H9 (cell line): ENCODE results near the gene SLIT1. TPM values are rescaled to one million over a fixed set of nuclear protein-coding genes. Genes with fewer than 3 reads are reported as not detected.

ENCODE experiments used
- DNase-seq: peaks from one replicate; pipeline ENCODE4 v3.0.0-alpha.2; 2017
- H2AFZ ChIP-seq: one replicate; pipeline ENCODE4 v1.6.1; 2013; ENCODE audit warnings: mild to moderate bottlenecking, low read length, control low read depth, moderate library complexity
- H2AK5ac ChIP-seq: 2 replicates; pipeline ENCODE4 v1.6.1; 2013; ENCODE audit warnings: low read length, control low read depth, mixed read lengths; ENCODE audit not compliant: insufficient read length
- H2BK120ac ChIP-seq: one replicate; pipeline ENCODE4 v1.6.1; 2013; ENCODE audit warnings: low read depth, mild to moderate bottlenecking, low read length, control low read depth, inconsistent platforms; ENCODE audit not compliant: poor library complexity, severe bottlenecking
- H2BK12ac ChIP-seq: 2 replicates; pipeline ENCODE4 v1.6.1; 2013; ENCODE audit warnings: low read length, control low read depth, mixed read lengths, low read depth; ENCODE audit not compliant: insufficient read length
- H2BK15ac ChIP-seq: 2 replicates; pipeline ENCODE4 v1.6.1; 2013; ENCODE audit warnings: low read depth, low read length, control low read depth
- H2BK20ac ChIP-seq: one replicate; pipeline ENCODE4 v1.6.1; 2013; ENCODE audit warnings: low read depth, mild to moderate bottlenecking, low read length, control low read depth, inconsistent platforms; ENCODE audit not compliant: poor library complexity, severe bottlenecking
- H2BK5ac ChIP-seq: 2 replicates; pipeline ENCODE4 v1.6.1; 2013; ENCODE audit warnings: low read length, control low read depth, mixed read lengths; ENCODE audit not compliant: insufficient read length
- H3K14ac ChIP-seq: 2 replicates; pipeline ENCODE4 v1.6.1; 2013; ENCODE audit warnings: low read length, control low read depth; ENCODE audit not compliant: insufficient read depth
- H3K18ac ChIP-seq: 2 replicates; pipeline ENCODE4 v1.6.1; 2013; ENCODE audit warnings: low read depth, mild to moderate bottlenecking, mixed read lengths, low read length, control low read depth; ENCODE audit not compliant: insufficient read length
- H3K23ac ChIP-seq: 2 replicates; pipeline ENCODE4 v1.6.1; 2013; ENCODE audit warnings: low read length, control low read depth, mixed read lengths, low read depth; ENCODE audit not compliant: insufficient read length
- H3K23me2 ChIP-seq: 2 replicates; pipeline ENCODE4 v1.6.1; 2013; ENCODE audit warnings: low read depth, mild to moderate bottlenecking, mixed read lengths, low read length, control low read depth; ENCODE audit not compliant: insufficient read length, poor library complexity, severe bottlenecking
- H3K27ac ChIP-seq: 2 replicates; pipeline ENCODE4 v1.5.1; 2013; ENCODE audit warnings: low read length, control low read depth, mixed read lengths, low read depth; ENCODE audit not compliant: insufficient read length
- H3K27me3 ChIP-seq: 2 replicates; pipeline ENCODE4 v1.6.1; 2013; ENCODE audit warnings: low read length, control low read depth, inconsistent platforms; ENCODE audit not compliant: insufficient read depth
- H3K4ac ChIP-seq: 2 replicates; pipeline ENCODE4 v1.6.1; 2013; ENCODE audit warnings: low read depth, mild to moderate bottlenecking, control low read depth, inconsistent platforms, low read length, moderate library complexity
- H3K4me1 ChIP-seq: 2 replicates; pipeline ENCODE4 v1.6.1; 2013; ENCODE audit warnings: low read length, control low read depth, inconsistent platforms; ENCODE audit not compliant: insufficient read depth
- H3K4me2 ChIP-seq: 2 replicates; pipeline ENCODE4 v1.6.1; 2013; ENCODE audit warnings: low read length, control low read depth, mixed read lengths; ENCODE audit not compliant: insufficient read length, insufficient read depth
- H3K56ac ChIP-seq: 2 replicates; pipeline ENCODE4 v1.6.1; 2013; ENCODE audit warnings: low read depth, mild to moderate bottlenecking, mixed read lengths, low read length, control low read depth; ENCODE audit not compliant: insufficient read length
- H3K79me1 ChIP-seq: 2 replicates; pipeline ENCODE4 v1.6.1; 2013; ENCODE audit warnings: low read depth, mild to moderate bottlenecking, moderate library complexity, low read length, control low read depth, inconsistent platforms; ENCODE audit not compliant: insufficient read depth, poor library complexity, severe bottlenecking
- H3K79me2 ChIP-seq: 2 replicates; pipeline ENCODE4 v1.6.1; 2013; ENCODE audit warnings: low read length, control low read depth, inconsistent platforms; ENCODE audit not compliant: insufficient read depth
- H3K9ac ChIP-seq: 2 replicates; pipeline ENCODE4 v1.6.1; 2013; ENCODE audit warnings: low read length, control low read depth, mixed read lengths; ENCODE audit not compliant: insufficient read length; ENCODE audit errors: extremely low read depth
- H3K9me3 ChIP-seq: one replicate; pipeline ENCODE4 v1.6.1; 2013; ENCODE audit warnings: low read depth, low read length, inconsistent platforms; ENCODE audit not compliant: control insufficient read depth
- H3T11ph ChIP-seq: one replicate; pipeline ENCODE4 v1.6.1; 2013; ENCODE audit warnings: mild to moderate bottlenecking, low read length, control low read depth, inconsistent platforms
- H4K20me1 ChIP-seq: one replicate; pipeline ENCODE4 v1.6.1; 2013; ENCODE audit not compliant: control insufficient read depth, insufficient read length, insufficient read depth
- H4K5ac ChIP-seq: 2 replicates; pipeline ENCODE4 v1.6.1; 2013; ENCODE audit warnings: low read depth, mild to moderate bottlenecking, mixed read lengths, low read length, control low read depth; ENCODE audit not compliant: insufficient read length
- H4K8ac ChIP-seq: replicated peaks from 2 replicates; pipeline ENCODE4 v1.6.1; 2013; ENCODE audit warnings: low read length, control low read depth, mixed read lengths, low read depth; ENCODE audit not compliant: insufficient read length
- H4K91ac ChIP-seq: 2 replicates; pipeline ENCODE4 v1.6.1; 2013; ENCODE audit warnings: low read depth, mild to moderate bottlenecking, moderate library complexity, mixed read lengths, low read length, control low read depth; ENCODE audit not compliant: insufficient read length
- H3K27ac Mint-ChIP-seq, 3 experiments: 2 replicates in 2 of 3; 3 replicates in 1 of 3; pipeline ENCODE4 v1.8.0; 2020 to 2021; ENCODE audit warnings: mixed read lengths in 3 of 3, mild to moderate bottlenecking in 1 of 3, moderate library complexity in 1 of 3
- H3K27me3 Mint-ChIP-seq: 2 replicates; pipeline ENCODE4 v1.8.0; 2021; ENCODE audit warnings: low read depth, mild to moderate bottlenecking, moderate library complexity, mixed read lengths
- H3K36me3 Mint-ChIP-seq, 3 experiments: 2 replicates in 2 of 3; 3 replicates in 1 of 3; pipeline ENCODE4 v1.8.0; 2020 to 2021; ENCODE audit warnings: low read depth in 3 of 3, mixed read lengths in 3 of 3; ENCODE audit not compliant: insufficient read depth in 1 of 3
- H3K4me1 Mint-ChIP-seq, 2 experiments: 2 replicates each; pipeline ENCODE4 v1.8.0; 2020; ENCODE audit warnings: mixed read lengths in 2 of 2
- H3K4me3 Mint-ChIP-seq, 2 experiments: 2 replicates in 1 of 2; 3 replicates in 1 of 2; pipeline ENCODE4 v1.8.0; 2020 to 2021; ENCODE audit warnings: mild to moderate bottlenecking in 2 of 2, mixed read lengths in 2 of 2, moderate library complexity in 1 of 2
- H3K9me3 Mint-ChIP-seq, 2 experiments: 2 replicates in 1 of 2; 3 replicates in 1 of 2; pipeline ENCODE4 v1.8.0; 2020; ENCODE audit warnings: mild to moderate bottlenecking in 2 of 2, mixed read lengths in 2 of 2, moderate library complexity in 1 of 2
- WGBS: extraction: QIAGEN DNeasy Blood & Tissue Kit; methylation state at CpG from one replicate; pipeline ENCODE4 v1.1.7; 2013; ENCODE audit warnings: missing lambda C conversion rate, low lambda C conversion rate, mixed read lengths; ENCODE audit not compliant: insufficient read length; ENCODE audit errors: extremely low coverage; 5-methylcytosine and 5-hydroxymethylcytosine counted together
- total RNA-seq: library from RNA; stranded (reverse); gene quantifications from 2 replicates; pipeline ENCODE4 v1.2.1, GENCODE V29; 2021
- TF ChIP-seq, protein P1 (sequence below): fragments of 200-600 bp; sonication (generic); conservative IDR thresholded peaks from 3 replicates; pipeline ENCODE4 v1.8.0; 2021; ENCODE audit warnings: antibody characterized with exemption, mild to moderate bottlenecking

The SLIT1 gene
- total RNA-seq, 1 experiment from 2014 or later: 0.57 TPM

DNA sequence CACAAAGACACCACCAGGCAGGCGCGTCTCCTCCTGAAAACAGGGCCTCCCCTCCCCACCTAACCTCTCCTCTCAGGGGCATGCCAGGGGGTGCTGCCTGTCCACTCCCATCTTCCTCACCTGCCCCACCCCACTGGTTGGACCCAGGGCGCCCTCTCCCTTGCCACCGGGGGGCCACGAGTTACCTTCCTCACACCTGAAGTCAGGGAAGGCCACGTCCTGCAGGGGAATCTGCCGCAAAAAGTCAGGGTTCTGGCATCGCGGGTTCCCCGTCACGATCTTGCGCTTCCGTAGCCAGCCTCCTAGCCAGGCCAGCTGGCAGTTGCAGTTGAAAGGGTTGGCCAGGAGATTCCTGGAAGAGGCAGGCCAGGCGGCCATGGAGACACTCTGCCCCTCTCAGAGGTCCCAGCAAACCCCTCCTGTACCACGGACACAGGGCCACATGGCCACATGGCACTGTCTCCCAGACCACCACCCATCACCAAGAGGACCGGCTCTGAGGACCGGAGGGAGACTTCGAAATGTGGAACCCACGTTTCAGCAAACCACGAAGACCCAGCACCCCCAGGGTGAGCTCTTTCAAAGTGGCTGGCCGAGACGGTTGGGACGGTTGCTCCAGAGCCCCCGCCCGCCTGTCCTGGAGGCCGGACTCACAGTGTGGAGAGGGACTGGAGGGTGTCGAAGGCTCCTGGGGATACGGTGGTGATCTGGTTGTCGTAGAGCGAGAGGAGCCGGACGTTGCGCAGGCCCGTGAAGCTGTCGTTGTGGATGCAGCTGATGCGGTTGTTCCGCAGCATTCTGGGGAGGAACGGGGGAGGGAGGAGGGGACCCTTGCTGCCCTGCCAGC, 142.8 kb downstream of the SLIT1 start:
- no peak overlapping the region for H2BK20ac ChIP-seq
- no peaks in the 10 kb centered on the region for H3K79me1 ChIP-seq
- no peak overlapping the region for H4K91ac ChIP-seq
- no peak overlapping the region for H4K5ac ChIP-seq
- H3K23ac ChIP-seq: no peak overlapping the region
- Mint-ChIP-seq H3K4me1 (peaks cover 14 to 18% of the 10 kb centered on the region in 2 experiments), H3K27me3 (peaks cover 14% of the 10 kb centered on the region), H3K4me3 (no peak overlapping the region), H3K9me3 (no peaks in the 10 kb centered on the region), H3K36me3 (no peaks in the 10 kb centered on the region), H3K27ac (peak overlapping the region in 1 of 3 experiments; percentile 37; a peak in 1 of 7 replicates)
- H3K18ac ChIP-seq: no peak overlapping the region
- no peaks in the 10 kb centered on the region for H4K20me1 ChIP-seq
- H2BK12ac ChIP-seq: no peak overlapping the region
- H2AK5ac ChIP-seq: no peak overlapping the region
- H3K4ac ChIP-seq: no peak overlapping the region
- TF ChIP-seq, protein P1, sequence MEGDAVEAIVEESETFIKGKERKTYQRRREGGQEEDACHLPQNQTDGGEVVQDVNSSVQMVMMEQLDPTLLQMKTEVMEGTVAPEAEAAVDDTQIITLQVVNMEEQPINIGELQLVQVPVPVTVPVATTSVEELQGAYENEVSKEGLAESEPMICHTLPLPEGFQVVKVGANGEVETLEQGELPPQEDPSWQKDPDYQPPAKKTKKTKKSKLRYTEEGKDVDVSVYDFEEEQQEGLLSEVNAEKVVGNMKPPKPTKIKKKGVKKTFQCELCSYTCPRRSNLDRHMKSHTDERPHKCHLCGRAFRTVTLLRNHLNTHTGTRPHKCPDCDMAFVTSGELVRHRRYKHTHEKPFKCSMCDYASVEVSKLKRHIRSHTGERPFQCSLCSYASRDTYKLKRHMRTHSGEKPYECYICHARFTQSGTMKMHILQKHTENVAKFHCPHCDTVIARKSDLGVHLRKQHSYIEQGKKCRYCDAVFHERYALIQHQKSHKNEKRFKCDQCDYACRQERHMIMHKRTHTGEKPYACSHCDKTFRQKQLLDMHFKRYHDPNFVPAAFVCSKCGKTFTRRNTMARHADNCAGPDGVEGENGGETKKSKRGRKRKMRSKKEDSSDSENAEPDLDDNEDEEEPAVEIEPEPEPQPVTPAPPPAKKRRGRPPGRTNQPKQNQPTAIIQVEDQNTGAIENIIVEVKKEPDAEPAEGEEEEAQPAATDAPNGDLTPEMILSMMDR: no peak
- H3K23me2 ChIP-seq: no peaks in the 10 kb centered on the region
- H2AFZ ChIP-seq: no peak overlapping the region
- no peak overlapping the region for H2BK120ac ChIP-seq
- H3K56ac ChIP-seq: no peak overlapping the region
- H3T11ph ChIP-seq: no peak overlapping the region
- H3K79me2 ChIP-seq: no peaks in the 10 kb centered on the region
- H3K9me3 ChIP-seq: no peaks in the 10 kb centered on the region
- H3K9ac ChIP-seq: no peak overlapping the region
- no peak overlapping the region for H2BK15ac ChIP-seq
- H3K27ac ChIP-seq: no peak overlapping the region
- no peaks in the 10 kb centered on the region for H3K27me3 ChIP-seq
- no peak overlapping the region; the same call in 1 of the 2 replicates for H3K14ac ChIP-seq
- no CpG with 5 or more reads among the region's 38 CpGs for WGBS
- DNase-seq: no peak
- H4K8ac ChIP-seq: no peak overlapping the region
- no peaks in the 10 kb centered on the region for H3K4me1 ChIP-seq
- H3K4me2 ChIP-seq: no peak overlapping the region
- no peak overlapping the region for H2BK5ac ChIP-seq
